ENCODE data around the gene PDK4. TPM values are rescaled to one million over a fixed set of nuclear protein-coding genes. Genes with fewer than 3 reads are reported as not detected.

PDK4 gene
- total and polyA plus RNA-seq, 2 of the 13 experiments (the other 11 are each of a cell fraction or from before 2014, with no cell fraction given), result 0.04 TPM; not detected in 1

DNA sequence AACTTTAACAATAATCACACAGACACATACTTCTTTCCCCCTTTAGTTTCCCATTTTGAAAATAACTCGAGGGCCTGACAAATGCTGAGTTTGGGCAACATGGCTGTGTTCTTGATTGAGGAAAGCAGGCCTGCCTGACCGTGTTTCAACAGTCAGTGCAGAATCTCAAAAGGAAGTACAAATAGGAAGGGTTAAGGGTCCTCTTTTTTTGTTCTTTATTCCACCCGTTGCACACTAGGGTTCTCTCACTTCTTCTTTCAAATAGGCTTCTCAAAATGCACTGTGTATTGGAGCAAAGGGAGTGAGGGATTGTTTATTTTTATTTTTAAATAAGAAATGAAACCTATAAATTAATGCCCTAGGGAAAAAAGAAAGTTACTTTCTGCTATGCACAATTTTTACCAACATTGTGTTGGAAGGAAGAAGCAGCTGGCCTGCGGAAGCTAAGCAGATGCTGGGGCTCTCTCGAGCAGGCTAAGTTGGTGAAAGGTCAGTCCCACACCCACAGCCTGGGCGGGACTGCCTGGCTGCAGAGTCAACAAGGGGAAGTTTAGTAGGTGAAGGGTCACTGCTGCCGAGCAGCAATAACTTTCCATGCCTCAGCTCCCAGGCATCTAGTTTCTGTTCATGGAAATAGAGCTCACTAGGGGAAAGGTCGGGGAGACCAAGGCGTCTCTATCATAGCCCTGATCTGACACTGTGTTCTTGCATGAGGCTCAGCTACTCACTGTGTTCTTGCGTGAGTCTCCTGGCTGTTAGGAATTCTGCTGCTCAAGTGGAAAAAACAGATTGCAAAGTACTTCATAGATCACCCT lies 12.2 kb upstream of the PDK4 start:
- no peak overlapping the region for H3K9ac ChIP-seq (ENCODE audit: insufficient read depth, low read depth, low read length)
- in situ Hi-C loops (cut with HindIII; ENCODE audit: extremely low pct_ligation_motif_present, low pct_unique_long_range_greater_than_20kb) (no loop called here), intact Hi-C loops (cut with micrococcal nuclease; ENCODE audit: unreplicated experiment) (no loop called here)
- no TSS peak for BruUV-seq (replicated peaks)
- no peaks in the 10 kb centered on the region for H3K9me3 ChIP-seq (ENCODE audit: low read length)
- 0 out of 5 replicates have a peak, but pooled peaks cover under 1 to 4% of the 10 kb centered on the region in 2 experiments for H3K27me3 ChIP-seq (ENCODE audit: control insufficient read depth in 1 of 2, insufficient read depth in 2 of 2, low read length in 2 of 2)
- H3K27ac ChIP-seq (ENCODE audit: extremely low read length, insufficient read depth, low read length), result no peak overlapping the region
- H3K36me3 ChIP-seq (replicated peaks in 1 of 2; ENCODE audit: control insufficient read depth in 1 of 2, insufficient read depth in 2 of 2, low read length in 2 of 2), result no peaks in the 10 kb centered on the region
- DNase-seq (ENCODE audit: low spot score) (peak; percentile 88), ATAC-seq (peak; percentile 100), FAIRE-seq (peak; percentile 98)
- peak overlapping the region in 2 of 3 experiments; percentile 16 to 25; a peak in 2 of 6 replicates for H3K4me3 ChIP-seq (replicated peaks in 1 of 3; ENCODE audit: insufficient read depth in 1 of 3, low read depth in 2 of 3, low read length in 3 of 3)
- peaks cover 27% of the 10 kb centered on the region for H3K4me1 ChIP-seq (ENCODE audit: insufficient read depth, low read length)
- ChIA-PET POLR2A (no interaction called here), CTCF (ENCODE audit: low intra/inter-chr PET ratio, low total read pairs) (interaction anchor here (1.0 kb wide), 1 partner anchor 81 kb away, joined by 3 read pairs; no protein-coding TSS in a partner anchor)
- no peak overlapping the region for H2AFZ ChIP-seq (ENCODE audit: low read length)
- no peaks in the 10 kb centered on the region for H3K79me2 ChIP-seq (ENCODE audit: insufficient read depth, low read length)
- WGBS (ENCODE audit: low lambda C conversion rate), result under 1% methylated on average over 8 of the region's 10 CpGs
- H3K4me2 ChIP-seq (ENCODE audit: low read depth, low read length), result peak overlapping the region; percentile 58
- H4K20me1 ChIP-seq (ENCODE audit: insufficient read depth, low read length), result 0 out of 2 replicates have a peak, but pooled peaks cover 4% of the 10 kb centered on the region
- peak; percentile 100 for TF ChIP-seq PPARG (CRISPR knock-in tag; conservative IDR thresholded peaks at IDR 0.05)
- TF ChIP-seq SRY (CRISPR knock-in tag; IDR thresholded peaks at IDR 0.05), result no peak
- 0 out of 2 replicates have a peak, but pooled peaks have one; percentile 44 for TF ChIP-seq NFKBIZ (CRISPR knock-in tag; IDR thresholded peaks at IDR 0.05)
- 0 out of 2 replicates have a peak, but pooled peaks have one; percentile 27 for TF ChIP-seq ZFP1 (CRISPR knock-in tag; IDR thresholded peaks at IDR 0.05)
- TF ChIP-seq SP1 (IDR thresholded peaks at IDR 0.05), result no peak
- TF ChIP-seq SP1 (CRISPR knock-in tag; IDR thresholded peaks at IDR 0.05), result peak; percentile 48; the same call in 1 of the 2 replicates
- TF ChIP-seq ZNF30 (CRISPR knock-in tag; IDR thresholded peaks at IDR 0.05), result no peak
- peak; percentile 71; the same call in 1 of the 2 replicates for TF ChIP-seq ZBTB20 (CRISPR knock-in tag; IDR thresholded peaks at IDR 0.05; ENCODE audit: borderline replicate concordance, low read depth)
- TF ChIP-seq TBX3 (IDR thresholded peaks at IDR 0.05; ENCODE audit: borderline replicate concordance), result peak; percentile 56; the same call in 1 of the 2 replicates
- peak; percentile 57; the same call in 1 of the 2 replicates for TF ChIP-seq ELF1 (CRISPR knock-in tag; IDR thresholded peaks at IDR 0.05)
- no peak for TF ChIP-seq HNRNPH1 (optimal IDR thresholded peaks at IDR 0.05; ENCODE audit: low read depth, low read length)
- no peak for TF ChIP-seq ZNF83 (CRISPR knock-in tag; IDR thresholded peaks at IDR 0.05; ENCODE audit: borderline replicate concordance)
- no peak for TF ChIP-seq ZNF101 (CRISPR knock-in tag; IDR thresholded peaks at IDR 0.05; ENCODE audit: borderline replicate concordance, low read depth)
- TF ChIP-seq, protein P1, sequence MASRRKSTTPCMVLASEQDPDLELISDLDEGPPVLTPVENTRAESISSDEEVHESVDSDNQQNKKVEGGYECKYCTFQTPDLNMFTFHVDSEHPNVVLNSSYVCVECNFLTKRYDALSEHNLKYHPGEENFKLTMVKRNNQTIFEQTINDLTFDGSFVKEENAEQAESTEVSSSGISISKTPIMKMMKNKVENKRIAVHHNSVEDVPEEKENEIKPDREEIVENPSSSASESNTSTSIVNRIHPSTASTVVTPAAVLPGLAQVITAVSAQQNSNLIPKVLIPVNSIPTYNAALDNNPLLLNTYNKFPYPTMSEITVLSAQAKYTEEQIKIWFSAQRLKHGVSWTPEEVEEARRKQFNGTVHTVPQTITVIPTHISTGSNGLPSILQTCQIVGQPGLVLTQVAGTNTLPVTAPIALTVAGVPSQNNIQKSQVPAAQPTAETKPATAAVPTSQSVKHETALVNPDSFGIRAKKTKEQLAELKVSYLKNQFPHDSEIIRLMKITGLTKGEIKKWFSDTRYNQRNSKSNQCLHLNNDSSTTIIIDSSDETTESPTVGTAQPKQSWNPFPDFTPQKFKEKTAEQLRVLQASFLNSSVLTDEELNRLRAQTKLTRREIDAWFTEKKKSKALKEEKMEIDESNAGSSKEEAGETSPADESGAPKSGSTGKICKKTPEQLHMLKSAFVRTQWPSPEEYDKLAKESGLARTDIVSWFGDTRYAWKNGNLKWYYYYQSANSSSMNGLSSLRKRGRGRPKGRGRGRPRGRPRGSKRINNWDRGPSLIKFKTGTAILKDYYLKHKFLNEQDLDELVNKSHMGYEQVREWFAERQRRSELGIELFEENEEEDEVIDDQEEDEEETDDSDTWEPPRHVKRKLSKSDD (CRISPR knock-in tag; IDR thresholded peaks at IDR 0.05; ENCODE audit: low read depth), result no peak
- TF ChIP-seq JUND (CRISPR knock-in tag; IDR thresholded peaks at IDR 0.05), result 0 out of 2 replicates have a peak, but pooled peaks have one; percentile 38
- peak; percentile 86 for TF ChIP-seq XRCC5 (optimal IDR thresholded peaks at IDR 0.05; ENCODE audit: low read length)
- peak; percentile 32; the same call in 1 of the 2 replicates for TF ChIP-seq SOX13 (IDR thresholded peaks at IDR 0.05)
- TF ChIP-seq SOX13 (CRISPR knock-in tag; conservative IDR thresholded peaks at IDR 0.05 in 1 of 2, IDR thresholded peaks at IDR 0.05 in 1 of 2), result peak in 1 of 2 experiments; percentile 89; a peak in 2 of 4 replicates
- peak; percentile 48; the same call in 1 of the 2 replicates for TF ChIP-seq HNF1B (CRISPR knock-in tag; IDR thresholded peaks at IDR 0.05)
- peak; percentile 60; the same call in 1 of the 2 replicates for TF ChIP-seq RNF2 (conservative IDR thresholded peaks at IDR 0.05; ENCODE audit: low read depth)
- TF ChIP-seq ZNF224 (CRISPR knock-in tag; IDR thresholded peaks at IDR 0.05), result 0 out of 2 replicates have a peak, but pooled peaks have one; percentile 61
